OCI-M2 (cell line): ENCODE results near the gene MBTPS1.

Experiments used
- DNase-seq: peaks from one replicate; lab custom pipeline; 2025; ENCODE audit not compliant: unreplicated experiment; lab: John Stamatoyannopoulos, UW

MBTPS1 gene

DNA sequence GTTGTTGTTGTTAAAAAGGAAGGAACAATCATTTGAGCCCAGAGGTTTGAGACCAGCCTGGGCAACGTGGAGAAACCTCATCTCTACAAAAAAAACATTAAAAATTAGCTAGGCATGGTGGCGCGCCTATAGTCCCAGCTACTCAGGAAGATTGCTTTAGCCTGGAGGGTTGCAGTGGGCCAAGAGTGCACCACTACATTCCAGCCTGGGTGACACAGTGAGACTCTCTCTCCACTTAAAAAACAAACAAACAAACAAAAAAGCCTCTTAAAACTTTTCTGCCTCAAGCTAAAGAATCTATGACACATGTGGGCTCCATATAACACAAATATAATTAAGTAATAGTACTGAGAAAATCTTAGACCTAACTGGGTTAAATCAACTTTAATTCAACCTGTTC is 12.5 kb downstream of the MBTPS1 start:
- no peak for DNase-seq

DNA sequence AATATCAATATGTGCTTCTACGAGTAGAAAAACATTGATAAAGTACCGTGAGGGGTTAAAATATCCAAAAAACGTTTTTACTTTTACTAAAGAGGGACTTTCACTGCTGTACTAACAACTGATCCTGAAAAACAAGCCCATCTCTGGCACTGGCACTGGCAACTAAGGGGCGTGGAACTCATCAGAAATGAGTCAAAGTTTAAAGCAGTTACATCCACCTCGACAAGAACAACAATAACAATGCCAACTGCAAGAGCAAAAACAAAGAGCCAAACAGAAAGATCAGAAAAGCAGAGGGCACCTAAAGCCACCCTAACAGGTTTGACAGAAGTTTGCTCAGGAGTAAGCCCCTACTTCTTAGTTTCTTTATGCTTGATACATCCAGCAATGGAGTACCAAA is 13.1 kb downstream of the MBTPS1 start:
- no peak for DNase-seq

DNA sequence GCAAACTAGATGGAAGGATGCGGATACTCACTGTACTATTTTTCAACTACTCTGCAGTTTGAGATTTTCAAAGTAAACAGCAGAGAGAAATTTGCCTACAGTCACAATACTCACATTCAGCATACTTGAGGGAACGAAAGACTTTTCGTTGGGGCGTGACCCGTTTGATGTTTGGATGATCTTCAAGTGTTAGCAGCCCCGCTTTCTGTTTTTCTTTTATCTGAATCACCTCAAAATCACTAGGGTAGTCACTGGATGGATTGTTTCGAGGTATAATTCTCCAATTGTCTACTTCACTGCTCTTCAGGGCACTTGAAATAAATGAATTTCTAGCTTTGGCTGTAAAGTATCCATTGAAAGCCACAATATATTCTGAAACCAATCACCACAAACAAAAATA is 17.8 kb downstream of the MBTPS1 start:
- DNase-seq: no peak

DNA sequence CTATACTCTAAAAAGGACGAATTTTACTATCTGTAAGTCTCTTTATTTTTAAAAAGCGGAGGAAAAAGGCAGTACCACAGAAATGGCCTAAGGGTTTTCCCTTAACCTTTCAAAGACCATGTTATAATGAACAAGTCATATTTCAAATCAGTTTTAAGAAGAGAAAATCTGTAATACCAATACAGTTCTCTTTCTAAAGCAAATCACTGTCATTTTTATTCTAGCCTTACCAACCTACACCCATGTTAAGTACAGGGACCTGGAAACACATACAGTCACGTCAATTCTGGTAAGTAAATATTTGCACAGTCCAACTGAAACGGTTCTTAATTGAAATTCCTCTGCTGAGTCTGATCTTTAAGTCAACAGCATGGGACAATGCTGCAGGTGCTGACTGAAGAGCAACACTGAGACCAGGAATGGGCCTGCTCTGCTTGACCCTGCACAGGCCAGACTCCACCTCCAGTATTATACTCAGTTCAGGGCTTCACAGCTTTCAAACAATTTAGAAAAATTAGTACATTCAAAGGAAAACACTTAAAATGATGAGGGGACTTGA is 20.2 kb downstream of the MBTPS1 start:
- no peak for DNase-seq

DNA sequence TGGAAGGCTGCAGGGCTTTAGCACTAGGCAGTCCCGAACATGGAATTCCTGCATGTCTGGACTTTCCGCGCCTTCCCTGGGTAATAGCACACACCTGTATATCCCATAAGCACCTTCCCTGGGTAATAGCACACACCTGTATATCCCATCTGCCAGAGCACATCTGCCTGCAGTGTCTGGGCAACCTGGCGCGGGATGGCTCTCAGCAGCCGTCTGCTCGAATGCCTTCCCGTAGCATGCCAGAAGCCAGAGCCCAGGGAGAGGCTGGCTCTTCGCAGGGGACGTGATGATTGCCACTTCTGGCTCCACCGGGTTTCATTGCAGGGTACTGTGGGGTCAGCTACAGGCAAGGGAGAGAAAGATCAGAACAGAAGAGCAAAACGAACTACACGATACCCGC is 21.3 kb downstream of the MBTPS1 start:
- no peak for DNase-seq

DNA sequence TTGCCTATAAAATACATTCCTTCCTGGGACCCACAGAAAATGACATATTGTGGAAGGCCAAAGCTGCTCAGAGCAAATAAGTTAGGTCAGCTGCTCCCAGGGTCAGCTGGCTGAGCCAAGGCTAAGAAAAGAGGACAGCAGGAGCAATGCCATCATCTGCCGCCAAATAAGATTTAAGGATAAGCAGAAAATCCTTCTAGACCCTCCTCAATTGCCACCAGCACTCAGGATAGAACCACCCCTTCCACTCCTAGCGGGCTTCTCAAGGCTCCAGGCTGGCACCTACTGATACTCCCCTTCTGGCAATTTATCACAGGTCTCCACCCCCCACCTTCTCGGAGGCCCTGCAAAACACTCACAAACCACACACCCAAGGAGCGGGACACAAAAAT is 22.9 kb downstream of the MBTPS1 start:
- no peak for DNase-seq

DNA sequence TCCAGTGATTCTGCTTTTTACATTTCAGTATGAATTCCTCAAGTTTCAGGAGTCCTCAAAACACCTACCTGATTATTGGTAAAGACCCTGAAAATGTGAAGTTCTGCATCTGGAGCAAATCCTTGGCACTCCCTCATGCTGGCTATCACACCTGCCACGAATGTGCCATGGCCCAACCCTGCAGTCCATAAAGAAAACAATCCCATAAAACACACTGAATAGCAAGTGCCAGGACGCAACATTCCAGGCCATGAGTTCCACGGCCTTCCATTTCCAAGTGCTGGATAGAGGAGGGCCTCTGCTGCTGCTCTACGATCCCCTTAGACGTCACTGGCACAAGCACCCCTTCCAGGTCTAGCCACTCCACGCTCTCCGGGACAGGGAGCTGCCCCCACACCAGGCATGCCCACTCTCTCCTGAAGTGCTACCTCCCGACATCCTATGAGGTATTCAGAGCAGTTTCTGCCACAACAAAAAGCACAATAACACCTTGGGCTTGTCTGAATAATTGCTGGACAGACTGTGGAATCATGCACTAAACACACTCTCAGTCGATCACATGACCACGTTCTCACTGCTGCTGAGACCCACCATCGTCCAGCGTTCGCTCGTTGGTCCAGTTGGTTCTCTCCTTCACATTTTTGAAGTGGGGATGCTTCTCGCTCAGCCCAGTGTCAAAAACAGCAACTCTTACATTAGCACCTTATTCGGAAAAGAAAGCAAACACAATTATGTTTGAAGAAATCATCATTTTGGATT is 23.4 kb downstream of the MBTPS1 start:
- no peak for DNase-seq

DNA sequence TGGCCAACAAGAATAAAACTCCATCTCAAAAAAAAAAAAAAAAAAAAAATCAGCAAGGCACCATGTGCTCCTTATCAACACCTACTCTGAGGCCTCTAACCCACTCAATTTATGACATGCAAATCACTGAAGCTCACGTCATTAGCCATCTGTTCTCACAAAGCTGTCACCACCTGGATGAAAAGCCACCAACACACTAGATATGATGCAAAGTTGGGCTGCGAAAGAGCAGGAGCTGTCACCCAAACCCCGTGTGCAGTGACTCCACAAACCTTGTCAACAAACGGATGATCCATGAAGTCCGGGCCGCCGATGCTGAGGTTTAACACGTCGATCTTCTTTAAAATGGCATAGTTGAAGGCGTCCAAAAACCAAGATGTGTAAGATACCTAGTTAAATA is 25.3 kb downstream of the MBTPS1 start:
- no peak for DNase-seq

DNA sequence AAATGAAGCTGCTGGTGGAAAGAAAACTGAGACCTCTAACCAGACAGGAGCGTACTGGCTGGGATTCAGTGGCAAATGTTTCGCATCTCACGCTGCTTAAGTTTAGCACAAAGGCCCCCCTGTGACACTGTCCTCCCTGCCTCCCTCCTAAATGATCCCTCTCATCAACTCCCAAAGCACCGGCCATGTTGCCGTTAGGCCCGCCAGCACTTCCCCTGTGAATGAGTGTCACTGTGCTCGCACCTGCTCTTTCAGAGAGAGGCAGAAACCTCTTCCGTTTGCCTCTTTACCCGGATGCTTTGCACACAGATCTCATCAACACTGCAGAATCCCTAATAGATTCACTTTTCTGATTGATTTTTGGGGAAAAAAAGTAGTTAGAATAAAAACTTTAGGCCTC is 26.5 kb downstream of the MBTPS1 start:
- no peak for DNase-seq

DNA sequence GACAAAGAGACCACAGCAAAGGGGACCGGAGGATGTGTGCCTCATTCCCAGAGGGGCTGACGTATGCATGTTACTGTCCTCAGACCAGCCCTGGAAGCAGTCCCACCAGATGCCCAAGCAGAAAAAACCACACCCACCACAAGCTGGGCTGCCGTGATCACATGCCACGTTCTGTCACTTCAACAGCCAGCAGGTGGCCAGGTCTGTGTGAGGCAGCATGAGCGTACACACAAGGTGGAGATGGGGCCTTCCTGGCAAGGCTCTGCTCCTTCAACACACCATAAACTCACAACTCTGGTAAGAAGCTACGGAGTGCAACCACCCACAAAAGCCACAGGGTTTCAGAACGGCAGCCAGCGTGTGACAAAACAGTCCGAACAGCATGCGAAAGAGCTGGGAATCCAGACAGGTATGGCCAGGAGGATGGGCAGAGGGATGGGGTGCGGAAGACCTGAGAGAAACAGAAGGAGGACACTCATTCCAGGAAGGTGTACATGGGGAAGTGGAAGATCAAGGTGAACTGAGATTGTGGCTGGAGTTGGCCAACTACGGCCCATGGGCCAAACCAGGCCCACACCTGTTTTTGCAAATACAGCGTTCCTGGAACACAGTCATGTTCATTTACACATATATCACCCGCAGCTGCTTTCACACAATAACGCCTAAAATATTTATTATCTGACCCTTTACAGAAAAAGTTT is 27.9 kb downstream of the MBTPS1 start:
- no peak for DNase-seq

DNA sequence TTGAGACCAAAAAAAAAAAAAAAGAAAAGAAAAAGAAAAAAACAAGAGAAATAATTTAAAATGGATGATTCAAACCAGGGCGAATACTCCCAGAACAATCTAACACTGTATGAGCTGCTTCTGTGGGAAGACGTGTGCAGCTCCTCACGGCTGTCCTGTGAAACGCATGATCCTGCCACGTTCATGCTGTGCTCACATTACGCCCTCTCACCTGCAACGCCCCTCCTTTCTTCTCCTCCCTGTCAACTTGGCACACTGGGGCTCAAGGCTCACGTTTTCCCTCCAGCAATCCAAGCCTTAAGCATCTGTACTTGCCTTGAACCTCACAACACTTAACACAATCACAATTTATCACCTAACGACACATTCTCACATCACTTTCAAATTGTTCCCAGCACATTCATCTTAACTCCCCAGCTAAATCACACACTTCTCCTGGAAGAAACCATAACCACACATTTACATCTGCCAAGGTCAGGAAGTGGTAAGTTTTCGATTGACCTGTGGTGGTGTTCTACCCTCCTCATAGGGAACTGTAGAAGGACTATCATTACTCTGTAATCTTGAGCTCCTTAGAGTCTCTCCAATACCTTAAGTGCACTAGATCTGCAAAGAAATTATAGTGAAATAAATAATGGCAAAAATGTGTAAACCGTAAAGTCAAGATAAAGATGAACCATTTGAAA is 29.1 kb downstream of the MBTPS1 start:
- DNase-seq: no peak

DNA sequence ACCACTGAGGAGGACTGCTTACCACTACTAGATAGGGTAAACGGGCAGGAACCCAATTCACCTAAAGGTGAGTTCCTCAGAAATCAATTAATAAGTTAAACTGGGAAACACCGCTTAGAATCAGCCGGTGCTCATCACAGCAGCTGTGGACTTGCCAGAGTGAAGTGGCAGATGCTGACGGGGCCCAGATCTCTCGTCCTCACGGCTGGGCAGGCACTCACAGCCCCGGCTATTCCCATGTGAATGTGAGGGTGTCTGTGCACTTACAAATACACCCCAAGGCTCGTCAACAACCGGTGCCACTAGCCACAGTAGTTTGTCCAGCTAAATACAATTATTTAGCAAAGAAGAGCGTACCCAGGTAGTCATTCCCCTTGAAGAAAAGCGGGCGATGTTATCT is 29.7 kb downstream of the MBTPS1 start:
- no peak for DNase-seq

DNA sequence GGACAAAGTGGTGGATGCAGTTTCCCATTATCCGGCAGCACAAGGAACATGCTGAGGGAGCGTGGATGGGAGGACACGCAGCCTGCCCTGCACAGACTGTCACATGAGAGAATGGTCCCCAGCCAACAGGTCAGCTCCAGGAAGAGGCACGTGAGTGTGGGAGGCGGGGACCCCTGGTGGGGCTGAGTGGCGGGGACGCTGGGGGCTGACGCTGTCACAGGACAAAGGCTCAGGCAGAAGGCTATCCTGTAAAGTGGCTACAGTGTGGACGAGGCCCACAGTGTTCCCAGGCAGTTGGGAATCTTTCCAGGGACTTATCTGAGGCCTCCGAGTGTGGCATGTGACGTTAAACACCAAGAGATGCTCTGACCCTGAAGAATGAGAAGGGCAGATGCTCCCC is 30.4 kb downstream of the MBTPS1 start:
- no peak for DNase-seq

DNA sequence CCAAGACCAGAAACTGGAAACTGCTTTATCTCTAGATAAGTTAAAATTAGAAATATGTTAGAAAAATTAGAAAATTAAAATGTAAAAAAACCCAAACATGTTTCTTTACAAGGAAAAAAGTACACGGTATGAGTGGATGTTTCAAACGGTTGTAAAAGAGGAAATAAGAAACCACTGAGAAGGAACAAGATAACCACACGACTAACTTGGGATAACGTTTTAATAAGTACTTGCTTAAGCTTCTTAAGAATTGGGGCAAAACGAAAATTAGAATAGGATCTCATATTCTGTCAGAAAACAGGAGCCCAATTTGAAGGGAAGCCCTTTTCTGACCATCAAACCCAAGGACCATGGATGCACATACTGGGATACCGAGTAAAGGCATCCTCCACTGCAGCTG is 31.0 kb downstream of the MBTPS1 start:
- no peak for DNase-seq

DNA sequence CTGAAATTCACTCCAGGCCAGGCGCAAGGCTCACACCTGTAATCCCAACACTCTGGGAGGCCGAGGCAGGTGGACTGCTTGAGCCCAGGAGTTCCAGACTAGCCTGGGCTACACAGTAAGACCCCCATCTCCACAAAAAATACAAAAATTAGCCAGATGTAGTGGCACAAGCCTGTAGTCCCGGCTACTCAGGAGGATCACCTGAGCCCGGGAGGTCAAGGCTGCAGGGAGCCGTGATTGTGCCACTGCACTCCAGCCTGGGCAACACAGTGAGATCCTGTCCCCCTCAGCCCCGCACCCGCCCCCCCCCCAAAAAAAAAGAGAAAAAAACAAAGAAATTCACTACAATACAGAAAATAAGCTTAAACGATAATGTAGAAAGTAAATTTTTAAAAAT is 31.5 kb downstream of the MBTPS1 start:
- DNase-seq: no peak

DNA sequence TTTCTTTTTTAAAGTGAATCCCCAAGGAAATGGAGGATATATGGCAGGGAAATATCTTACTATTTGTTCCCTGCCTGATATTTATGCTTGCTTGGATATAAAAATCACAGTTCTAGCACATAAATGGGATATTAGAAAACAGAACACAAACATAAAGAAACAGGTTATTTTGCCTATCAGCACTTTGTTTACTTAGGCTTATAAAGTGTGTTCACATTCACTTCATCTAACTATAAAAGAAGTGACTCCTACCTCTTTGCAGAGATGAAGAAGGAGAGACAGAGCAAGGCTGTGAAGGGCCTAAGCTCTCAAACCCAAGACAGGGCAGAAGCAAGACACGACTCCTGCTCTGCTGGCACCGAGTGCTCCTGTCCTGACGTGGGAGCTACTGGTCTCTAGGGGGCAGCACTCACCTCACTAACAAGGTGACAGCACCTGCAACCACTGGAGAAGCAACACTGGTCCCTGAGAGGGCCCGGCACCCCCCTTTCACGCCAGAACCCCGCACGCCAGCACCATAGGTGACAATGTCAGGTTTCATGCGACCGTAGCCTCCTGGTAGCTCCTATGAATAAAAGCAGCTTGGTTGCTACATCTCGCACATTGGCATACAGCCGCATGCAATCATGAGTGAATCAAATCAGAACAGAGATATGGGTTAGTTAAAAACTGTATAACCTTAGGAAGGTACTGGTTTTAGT is 32.0 kb downstream of the MBTPS1 start:
- no peak for DNase-seq

DNA sequence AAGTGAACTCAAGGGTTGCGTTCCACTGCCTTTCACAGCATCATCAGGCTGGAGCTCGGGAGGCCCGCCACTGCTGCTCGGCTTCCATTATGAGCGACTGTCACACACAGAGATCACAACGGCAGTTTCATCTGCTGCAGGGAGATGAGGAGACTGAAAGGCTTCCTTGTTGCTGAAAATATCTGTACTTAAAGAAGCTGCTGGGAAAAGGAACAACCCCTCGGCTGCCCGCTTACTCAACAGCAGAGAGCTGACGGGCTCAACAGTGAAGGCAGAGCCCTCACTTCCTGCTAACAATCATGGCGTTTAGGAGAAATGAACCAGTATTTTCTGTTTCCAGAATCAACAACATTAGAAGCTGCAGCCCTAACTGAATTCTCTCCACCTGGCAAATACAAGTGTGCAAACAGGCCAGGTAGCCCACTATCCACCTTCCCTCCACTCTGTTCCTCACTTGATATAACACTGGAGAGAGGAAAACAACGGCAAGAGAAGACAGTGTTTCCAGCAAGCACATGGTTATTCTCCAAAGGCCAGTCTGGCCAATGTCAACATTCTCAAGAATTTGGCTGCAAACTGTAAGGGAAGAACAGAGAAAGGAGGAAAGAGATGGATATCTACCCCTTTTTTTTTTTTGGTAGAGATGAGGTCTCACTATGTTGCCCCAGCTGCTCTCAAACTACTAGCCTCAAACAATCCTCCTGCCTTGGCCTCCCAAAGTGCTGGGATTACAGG is 33.7 kb downstream of the MBTPS1 start:
- DNase-seq: no peak

DNA sequence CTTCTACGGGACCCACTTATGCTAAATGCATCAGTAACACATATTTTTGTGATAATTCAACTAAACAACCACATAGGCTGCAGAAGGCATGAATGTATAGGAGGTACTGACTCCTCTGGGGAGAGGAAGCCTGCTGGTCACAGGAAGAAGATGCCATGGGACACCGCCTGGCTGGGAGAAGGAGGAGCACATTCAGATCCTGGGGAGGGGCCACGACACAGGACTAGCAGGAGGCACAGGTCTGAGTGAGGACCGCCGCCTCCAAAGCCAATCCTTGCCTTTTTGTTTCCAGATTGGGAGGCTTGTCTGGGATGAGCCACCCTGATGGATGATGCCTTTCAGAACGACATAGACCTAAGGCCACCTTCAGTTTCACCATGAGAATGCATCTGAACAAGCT is 34.6 kb downstream of the MBTPS1 start:
- DNase-seq: no peak

DNA sequence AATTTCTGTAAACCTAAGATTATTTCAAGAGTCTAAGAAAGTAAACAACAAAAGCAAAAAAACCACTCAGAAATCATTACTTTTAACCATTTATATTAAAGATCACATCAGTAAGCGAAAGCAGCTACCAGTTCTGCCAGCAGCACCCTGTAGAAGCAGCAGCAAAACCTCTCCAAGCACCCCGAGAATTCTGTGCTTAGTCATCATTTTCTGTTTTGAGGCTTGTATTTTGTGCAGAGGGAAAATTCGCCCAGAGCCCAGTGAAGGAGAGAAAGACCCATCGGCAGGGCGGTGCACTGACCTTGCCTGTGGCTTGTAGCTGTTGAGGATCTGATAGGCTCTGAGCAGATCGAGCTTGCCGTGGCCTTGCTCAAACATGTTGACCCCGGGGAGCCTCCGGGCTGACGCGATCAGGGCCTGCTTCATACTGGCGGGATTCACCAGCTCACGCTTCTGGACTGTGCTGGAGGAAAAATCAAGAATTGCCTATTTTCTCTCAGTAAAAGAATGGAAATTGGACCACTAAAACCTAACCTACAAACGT is 35.2 kb downstream of the MBTPS1 start:
- no peak for DNase-seq

DNA sequence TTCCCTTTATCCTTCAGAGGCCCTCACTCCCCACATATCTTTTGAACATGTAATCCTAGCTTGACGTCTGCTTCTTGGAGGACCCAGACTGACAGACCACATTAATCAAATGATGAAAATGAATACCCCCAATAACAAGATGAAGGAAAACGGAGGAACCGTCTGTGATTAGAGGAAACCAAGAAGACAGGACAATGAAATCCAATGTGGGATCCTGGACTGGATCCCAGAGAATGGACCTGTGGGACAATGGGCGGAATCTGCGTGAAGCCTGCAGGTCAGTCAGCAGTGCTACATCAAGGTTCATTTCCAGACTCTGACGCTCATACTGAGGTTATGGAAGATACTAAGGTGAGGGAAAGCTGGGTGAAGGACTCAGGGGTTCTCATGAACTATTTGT is 35.9 kb downstream of the MBTPS1 start:
- no peak for DNase-seq
